COLO668 (cell line): ENCODE measurements around the gene DLX4.

Experiments used
- DNase-seq: peaks from one replicate; lab custom pipeline; 2025; ENCODE audit not compliant: unreplicated experiment; lab: John Stamatoyannopoulos, UW

The DLX4 gene, protein sequence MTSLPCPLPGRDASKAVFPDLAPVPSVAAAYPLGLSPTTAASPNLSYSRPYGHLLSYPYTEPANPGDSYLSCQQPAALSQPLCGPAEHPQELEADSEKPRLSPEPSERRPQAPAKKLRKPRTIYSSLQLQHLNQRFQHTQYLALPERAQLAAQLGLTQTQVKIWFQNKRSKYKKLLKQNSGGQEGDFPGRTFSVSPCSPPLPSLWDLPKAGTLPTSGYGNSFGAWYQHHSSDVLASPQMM

DNA sequence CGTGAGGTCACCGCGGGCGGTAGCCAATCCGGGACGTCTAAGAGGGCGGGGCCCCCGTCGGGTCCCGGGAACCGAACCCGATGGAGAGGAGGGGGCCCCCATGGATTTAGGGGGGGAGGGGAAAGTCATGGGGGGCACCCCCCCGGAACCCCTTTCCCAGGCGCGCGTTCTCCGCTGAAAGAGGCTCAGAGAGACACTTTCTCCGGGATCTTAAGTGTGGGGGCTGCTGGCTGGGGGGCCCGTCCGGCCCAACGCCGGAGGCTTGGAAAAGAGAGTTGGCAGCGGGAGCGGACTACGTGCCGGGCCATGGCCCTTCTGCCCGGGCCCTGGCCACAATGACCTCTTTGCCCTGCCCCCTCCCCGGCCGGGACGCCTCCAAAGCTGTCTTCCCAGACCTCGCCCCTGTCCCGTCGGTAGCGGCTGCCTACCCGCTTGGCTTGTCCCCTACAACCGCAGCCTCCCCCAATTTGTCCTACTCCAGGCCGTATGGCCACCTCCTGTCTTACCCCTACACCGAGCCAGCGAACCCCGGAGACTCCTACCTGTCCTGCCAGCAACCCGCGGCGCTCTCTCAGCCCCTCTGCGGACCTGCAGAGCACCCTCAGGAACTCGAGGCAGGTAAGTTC lies at the start of gene DLX4:
Gene DLX4, plus strand, starts transcription at position 57 of the 626 bp plus-strand sequence. Its CDS starts 279 bp downstream, at position 336.
- DNase-seq = no peak

DNA sequence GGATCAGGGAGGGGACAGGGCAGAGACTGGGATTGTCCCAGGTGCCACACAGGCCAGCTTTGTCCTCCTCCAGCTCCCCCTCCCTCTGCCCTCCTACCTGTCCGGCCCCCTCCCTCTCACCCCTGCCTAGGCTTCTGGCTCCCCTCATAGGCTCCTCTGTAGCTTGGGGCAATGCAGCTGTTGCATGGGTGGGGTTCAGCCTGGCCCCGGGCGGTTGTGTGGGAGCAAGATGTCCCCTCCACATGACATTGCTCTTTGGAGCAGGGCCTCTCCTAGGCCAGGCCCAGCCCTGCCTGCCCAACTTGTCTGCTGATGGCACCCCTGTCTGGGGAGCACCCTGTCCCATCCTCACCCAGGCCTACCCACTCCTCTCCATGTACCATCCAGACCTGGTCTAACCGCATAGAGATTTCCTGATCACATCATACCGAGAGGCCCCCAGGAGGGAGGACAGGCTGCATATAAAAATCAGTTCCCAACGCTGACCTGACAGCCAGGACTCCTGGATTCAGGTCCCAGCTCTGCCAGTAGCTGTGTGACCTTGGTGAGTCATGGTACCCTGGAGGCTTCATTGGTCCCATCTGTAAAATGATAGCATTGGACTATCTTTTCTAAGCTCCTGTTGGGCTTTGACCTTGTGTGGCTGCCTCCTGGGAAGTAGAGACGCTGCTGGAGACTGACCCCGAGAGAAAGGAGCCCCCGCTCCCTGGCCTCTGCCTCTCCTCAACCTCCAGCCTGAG lies 48.8 kb upstream of the DLX4 start:
- no peak for DNase-seq

DNA sequence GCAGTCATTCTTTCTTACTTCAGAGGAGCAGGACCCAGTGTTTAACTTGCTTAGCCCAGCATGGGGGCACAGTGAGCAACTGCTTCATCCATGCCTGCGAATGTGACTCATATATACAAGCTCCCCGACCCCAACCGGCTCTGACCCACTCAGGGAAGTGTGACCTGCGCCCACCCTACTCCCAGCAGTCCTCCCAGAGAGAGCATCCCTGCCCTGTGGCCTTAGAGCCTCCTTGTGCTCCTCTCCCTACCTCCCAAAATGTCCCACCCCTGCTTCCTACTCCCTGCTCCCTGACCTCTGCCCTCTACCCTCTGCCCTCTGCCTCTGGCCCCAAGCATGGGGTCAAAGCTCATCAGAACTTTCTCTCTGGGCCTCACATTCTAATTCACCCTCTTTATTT lies 46.9 kb upstream of the DLX4 start:
- no peak for DNase-seq

DNA sequence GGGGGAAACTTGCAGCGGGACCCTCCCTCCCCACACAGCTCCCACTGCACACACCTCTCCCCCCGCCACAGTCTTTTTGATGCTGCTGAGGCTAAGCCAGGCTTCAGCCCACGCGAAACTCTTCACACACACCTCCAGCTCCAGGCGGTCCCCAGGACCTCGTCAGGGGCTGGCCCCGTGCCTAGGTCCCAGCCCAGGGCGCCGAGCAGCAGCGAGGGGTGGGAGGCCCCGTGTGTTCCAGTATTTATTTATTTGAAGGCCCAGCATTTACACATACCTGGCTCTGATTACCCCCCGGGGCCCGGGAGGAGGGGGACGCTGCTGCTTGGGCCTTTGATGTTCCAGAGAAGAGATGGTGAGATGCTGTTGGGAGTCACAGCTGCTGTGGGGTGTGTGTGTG lies 44.9 kb upstream of the DLX4 start:
- DNase-seq = no peak

DNA sequence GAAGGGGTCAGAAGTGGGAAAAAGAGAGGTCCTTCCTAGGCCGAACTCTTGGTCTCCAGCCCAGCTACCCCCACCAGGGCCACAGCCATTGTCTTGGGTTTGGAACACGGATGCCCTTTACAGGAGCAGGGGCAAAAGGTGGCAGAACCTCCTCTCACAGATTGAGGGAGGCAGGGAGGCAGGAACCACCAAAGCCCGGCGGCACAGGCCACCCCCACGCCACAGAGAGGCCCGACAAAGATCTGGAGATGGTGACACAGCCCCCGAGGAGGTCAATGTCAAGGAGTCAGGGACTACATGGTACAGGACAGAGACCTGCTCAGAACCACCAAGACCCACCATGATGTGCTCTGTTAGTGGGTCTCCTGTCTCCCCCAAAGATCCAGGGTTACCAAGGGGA lies 44.4 kb upstream of the DLX4 start:
- DNase-seq = no peak

DNA sequence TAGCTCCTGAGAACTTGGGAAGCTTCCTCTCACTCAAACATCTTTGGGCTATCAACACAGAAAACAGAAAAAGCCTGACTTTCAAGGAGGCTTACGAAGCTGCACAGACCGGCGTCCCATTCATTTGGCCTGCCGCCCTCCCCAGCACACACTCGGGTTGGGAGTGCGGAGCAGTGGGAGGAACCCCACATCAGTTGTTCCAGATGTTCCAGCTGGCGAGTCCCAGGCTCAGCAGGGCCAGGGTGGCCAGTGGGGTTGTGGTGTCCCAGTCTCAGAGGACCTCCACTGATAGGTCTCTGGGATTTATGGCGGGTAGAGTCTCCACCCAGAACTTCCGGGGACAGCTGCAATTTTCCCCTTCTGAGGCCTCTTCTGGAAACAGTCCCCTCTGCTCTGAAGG lies 43.1 kb upstream of the DLX4 start:
- DNase-seq = no peak

DNA sequence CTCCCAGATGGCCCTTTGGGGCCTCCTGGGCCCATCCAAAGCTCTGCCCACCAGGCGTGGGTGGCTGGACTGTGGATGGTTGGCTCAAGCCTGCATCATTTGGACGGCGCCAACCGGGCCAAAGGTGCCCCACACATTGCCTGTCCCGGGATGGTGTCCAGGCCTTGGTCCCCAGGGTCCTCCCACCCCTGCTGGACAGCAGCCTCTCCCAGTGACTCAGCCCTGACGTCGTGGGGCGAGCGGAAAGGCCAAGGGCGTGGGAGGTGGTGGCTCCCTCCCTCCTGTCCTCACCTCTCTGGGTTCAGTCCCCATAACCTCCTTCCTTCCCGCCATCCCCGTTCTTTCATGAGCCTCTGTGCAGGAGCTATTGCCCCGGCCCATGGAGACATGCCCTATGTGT lies 42.1 kb upstream of the DLX4 start:
- DNase-seq = no peak

DNA sequence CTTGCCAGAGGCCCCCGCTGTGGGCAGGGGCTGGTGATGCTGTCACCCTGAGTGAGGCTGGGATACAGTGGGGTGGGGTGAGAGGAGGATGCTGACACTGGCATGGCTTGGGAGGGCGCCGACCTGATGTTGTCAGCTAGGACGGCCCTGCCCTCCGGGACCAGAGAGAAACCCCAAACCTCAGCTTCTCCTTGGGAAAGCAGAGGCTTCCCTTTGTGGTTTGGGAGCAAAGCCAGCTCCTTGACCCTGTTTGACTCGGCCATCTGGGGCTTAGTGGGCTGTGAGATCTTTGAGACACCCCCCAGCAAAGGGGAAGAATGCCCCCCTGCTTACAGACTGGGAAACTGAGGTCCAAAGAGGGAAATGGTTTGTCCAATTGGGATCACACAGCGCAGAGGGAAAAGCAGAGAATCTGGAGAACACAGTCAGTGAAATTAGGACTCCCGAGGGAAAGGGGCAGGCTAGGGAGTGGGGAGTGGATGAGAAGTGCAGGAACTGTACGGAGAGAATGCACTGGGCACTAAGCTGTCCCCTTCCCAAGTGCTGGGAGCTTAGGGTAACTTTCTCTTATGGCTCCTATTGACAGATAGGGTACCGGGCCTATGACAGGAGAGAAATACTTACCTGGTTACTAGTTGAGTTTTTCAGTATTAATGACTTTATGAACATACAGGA lies 40.7 kb upstream of the DLX4 start:
- no peak for DNase-seq

DNA sequence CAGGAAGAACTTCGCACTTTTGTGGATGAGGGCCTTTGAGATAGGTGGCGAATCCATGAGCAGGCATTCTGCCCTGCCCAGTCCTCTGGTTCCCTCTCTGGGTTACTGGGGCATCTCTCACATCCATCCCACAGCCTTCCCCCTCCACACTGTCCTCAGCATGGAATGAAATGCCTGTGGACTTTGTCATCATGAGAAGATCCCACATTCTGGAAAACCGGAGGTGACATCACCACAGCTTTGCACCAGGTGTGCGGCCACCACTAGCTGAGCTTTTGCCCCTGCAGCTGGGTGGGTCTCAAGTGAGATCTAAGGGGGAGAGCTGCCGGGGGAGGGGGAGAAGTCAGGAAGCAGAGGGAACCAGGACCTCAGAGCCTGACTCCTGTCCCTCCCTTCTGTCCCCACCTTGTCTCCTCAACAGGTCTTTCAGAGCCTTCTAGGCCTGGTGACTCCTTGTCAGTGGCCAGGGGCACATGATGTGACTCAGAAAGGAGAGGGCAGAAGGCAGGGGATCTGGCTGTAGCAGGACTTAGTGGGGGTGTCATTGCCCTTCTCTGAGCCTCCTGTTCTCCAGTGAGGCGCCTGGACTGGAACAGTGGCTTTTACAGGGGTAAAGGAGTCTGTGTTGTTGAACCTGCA lies 40.0 kb upstream of the DLX4 start:
- DNase-seq = no peak

DNA sequence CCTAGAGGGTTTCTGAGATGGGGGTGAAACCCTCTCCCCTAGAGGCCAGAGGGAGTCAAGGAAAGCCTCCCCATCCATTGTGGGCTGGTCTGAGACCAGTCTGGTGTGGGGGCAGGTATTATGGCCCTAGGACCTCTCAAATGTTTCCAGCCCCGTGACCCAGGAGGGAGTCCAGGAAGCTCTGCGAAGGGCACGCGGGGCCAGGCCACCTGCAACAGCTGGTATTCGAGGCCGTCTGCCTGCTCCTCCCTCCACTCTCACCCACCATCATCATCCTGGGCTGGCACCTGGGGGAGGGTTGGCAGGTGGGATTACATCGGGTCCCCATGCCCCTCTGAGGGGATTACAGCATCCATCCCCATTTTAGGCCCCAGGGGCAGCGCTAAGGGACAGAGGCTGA lies 38.1 kb upstream of the DLX4 start:
- DNase-seq = no peak

DNA sequence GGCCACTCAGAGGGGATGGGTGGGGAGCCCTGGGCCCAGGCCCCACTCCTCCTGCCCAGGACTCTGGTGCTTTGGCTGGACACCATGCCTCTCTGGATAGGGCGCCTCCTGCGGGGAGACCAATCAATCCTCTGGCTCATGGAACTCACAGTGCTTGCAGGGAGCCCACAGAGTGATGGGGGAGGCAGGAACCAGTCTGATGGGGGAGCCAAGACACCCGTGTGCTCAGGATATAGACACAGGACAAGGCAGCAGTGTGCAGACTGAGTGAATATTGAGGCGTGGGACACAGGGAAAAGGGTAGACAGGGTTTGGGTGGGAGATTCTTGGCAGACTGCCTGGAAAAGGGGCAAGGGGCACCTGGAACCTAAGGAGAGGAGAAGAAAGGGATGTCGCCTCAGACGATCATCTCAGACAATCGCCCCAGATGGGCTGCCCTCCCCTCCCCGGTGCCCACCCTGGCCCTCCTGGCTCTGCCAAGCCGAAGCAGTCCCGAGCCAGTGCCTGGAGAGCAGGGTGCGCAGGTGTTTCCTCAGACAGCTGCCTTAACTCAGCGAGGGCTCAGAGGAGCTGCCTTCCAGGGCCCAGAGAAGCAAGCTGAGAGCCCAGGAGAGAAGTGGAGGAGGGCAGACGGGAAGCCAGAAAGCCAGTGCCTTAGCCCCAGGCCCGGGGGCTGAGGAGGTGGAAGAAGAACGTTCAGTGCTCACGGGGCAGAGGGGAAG lies 37.4 kb upstream of the DLX4 start:
- no peak for DNase-seq

DNA sequence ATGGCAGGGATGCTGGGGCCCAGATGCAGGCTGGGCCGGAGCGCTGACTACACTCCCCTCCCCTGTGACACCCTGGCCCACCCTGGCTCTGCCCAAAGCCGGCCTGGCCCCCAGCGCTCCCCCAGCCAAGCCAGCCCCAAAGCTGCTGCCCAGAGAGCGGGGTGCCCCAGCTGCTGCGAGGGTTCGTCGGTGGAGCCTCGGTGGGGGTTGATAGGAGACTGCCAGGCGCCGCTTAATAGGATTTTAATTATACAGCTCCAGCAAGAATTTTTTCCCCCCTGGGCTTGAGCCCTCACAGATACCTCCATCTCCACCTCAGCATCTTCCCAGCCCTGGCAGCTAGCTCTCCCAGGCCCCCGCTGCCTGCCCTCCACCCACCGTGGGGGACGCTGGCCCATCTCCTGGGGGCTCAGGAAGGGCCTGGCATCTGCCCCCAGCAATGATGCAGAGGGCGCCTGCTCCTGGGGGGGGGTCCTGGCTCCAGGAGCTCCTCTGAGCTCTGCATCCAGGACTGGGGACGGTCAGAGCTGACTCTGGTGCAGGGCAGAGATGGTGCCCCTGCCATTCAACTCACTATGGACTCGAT lies 36.8 kb upstream of the DLX4 start:
- DNase-seq = no peak

DNA sequence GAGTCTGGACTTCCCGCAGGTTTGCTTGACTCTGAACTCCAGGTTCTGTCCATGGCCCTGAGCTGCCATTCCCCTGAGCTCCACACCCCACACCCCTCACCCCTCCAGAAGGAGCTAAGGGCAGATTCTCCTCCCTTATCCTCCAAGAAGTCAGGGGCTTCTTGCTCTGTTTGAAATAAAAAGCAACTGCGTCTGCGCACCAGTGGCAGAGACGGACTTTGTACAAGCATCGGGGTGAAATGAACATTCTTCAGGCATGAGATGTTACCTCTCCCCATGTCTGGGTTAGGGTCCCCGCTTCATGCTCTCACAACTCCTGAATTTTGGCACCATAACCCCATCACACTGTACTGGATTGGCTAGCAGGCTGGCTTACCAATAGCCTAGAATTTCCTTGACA lies 36.1 kb upstream of the DLX4 start:
- DNase-seq = no peak

DNA sequence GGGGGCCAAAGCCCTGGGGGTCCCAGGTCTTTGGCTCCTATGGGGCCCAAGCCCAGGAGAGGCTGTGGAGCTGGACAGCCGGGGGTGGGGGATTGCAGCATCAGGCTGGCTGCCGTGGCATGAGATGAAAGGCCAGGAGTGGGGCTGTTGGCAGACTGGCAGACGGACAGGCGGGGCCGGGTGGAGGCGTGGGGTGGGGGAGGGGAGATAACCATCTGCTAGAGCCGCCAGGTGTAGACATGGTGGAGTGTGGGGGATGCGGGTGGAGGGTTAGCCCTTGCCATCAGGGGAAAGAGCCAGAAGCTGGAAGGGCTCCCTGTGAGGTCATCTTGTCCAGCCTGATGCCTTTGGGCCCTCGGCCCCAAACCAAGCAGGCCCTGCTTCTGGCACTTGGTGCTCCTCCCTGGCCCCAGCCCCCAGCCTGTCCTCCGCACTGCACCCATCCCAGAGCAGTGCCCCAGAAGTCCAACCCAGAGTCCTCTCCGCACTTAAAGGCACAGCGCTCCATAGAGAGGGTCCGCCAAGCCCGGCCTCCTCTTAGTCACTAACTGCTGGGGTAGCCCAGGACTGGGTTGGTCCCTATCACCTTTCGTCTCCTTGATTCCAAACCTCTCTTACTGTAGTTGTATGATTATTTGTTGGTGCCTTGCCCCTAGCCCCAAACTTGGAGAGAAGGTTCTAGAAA lies 33.3 kb upstream of the DLX4 start:
- peak; percentile 0 for DNase-seq

DNA sequence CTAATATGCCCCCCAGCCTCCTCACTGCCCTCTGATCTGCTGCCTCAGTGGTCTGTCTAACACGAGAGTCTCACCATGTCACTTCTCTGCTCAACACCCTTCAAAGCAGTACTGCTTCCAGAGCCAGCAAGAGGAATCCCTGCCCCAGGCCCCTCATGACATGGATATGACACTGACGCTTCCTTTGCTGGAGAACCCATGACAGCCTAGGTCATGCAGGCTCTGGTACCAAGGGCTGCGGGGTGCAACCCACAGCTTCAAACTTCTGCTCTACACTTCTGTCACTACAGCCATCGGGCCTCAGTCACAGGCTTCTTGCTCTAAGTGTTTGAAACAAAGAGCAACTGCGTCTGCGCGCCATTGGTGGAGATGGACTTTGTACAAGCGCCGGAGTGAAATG lies 32.6 kb upstream of the DLX4 start:
- DNase-seq = no peak

DNA sequence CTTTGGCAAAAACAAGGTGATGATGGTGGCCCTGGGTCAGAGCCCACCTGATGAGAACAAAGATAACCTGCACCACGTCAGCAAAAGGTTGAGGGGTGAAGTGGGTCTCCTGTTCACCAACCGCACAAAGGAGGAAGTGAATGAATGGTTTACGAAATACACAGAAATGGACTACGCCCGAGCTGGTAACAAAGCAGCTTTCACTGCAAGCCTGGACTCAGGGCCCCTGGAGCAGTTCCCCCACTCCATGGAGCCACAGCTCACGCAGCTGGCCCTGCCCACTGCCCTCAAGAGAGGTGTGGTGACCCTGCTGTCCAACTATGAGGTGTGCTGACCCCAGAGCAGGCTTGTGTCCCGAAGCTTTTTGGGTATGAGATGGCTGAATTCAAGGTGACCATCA lies 29.7 kb upstream of the DLX4 start:
- DNase-seq = no peak

DNA sequence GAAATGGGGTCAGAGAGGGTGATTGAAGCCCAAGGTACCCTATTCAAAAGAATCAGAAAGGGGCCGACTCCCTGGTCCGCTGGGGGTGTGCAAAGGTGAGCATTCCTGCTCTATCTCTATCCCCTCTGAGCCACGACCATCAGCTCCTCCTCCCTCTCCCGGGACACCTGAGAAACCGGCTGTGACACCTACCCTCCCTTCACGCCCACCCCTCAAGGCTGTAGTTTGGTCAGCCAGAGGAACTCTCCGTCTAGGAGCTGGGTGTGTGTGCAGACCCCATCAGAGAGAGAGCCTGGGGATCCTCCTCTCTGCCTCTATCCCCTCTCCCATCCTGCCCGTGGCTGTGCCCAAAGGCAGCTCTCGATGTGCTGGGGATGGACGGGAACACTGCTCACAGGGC lies 27.6 kb upstream of the DLX4 start:
- no peak for DNase-seq

DNA sequence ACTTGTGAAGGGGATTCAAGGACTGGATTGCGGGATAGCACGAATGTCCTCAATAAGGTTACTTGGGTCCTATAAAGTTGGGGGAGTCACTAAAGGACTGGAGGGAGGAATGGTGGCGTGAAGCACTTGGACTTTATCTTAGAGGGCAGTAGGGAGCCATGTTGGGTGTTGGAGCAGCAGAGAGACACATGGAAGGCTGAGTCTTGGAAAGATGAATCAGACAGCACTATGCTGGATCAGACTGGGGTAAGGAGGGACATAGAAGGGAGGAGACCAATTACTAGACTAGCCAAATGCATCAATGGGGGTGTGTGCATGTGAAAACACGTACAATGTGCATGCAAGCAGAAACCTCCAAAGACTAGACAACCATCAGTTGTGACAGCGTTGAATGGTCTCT lies 26.0 kb upstream of the DLX4 start:
- DNase-seq = no peak

DNA sequence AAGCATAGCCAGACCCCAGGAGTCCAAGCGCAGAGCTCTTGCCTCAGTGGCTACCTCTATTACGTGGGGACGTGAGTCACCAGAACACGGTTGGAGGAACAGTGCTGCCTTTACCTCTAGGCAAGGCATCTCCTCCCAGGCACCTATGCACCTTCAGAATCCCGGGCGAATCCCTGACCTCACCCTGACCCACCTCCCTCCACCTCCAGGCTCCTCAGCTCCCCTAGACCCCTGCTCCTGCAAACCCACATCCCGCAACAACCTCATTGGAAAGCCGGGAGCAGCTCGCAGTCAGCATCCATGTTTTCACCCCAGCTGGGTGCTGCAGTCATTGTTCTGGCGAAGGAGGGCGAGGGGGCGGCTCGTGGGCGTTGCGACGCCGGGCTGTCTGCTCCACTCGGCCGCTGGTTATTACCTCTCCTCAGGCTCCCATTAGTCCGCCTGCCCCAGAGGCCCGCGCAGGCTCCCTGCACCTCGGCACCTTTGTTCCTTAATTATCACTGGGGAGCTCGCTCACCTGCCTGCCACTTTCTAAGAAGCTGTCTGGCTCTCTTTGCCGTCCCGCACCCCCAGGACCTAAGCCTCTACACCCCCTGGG lies 24.6 kb upstream of the DLX4 start:
- DNase-seq = no peak
